ENCODE measurements around the gene TOR1AIP1. TPM values are rescaled to one million over a fixed set of nuclear protein-coding genes. Genes with fewer than 3 reads are reported as not detected.
A peak's percentile ranks its signal among the peaks of the same experiment; 100 is the strongest.

TOR1AIP1 gene
- total RNA-seq, 1 donor from 2014 or later: 67.2 TPM

- peak in 1 of 2 donors; percentile 56 for ATAC-seq
- Histone ChIP-seq H3K27ac (peak overlapping the region; percentile 99), H3K4me3 (peak overlapping the region; percentile 83), H3K9me3 (no peaks in the 10 kb centered on the region), H3K4me1 (peaks cover 56% of the 10 kb centered on the region), H3K36me3 (peaks cover 27% of the 10 kb centered on the region), H3K27me3 (ENCODE audit: low read depth) (no peaks in the 10 kb centered on the region)
- intact Hi-C loops (cut with DNase I): no loop called here
- no peak for TF ChIP-seq CTCF (IDR thresholded peaks at IDR 0.05)
- no peak for DNase-seq
Measured at GRCh38 chr1:179883040-179883744, 1.1 kb downstream of the TOR1AIP1 start.

- DNase-seq: no peak
Measured at GRCh38 chr1:179883745-179884138, 1.7 kb downstream of the TOR1AIP1 start.

GRCh38 chr1:179888071-179888470 lies 6.0 kb downstream of the TOR1AIP1 start:
- intact Hi-C loops (cut with DNase I): no loop called here
- no peak for TF ChIP-seq CTCF (IDR thresholded peaks at IDR 0.05)
- Histone ChIP-seq H3K4me3 (no peak overlapping the region), H3K9me3 (no peaks in the 10 kb centered on the region), H3K36me3 (peaks cover 73% of the 10 kb centered on the region), H3K27me3 (ENCODE audit: low read depth) (no peaks in the 10 kb centered on the region), H3K27ac (no peak overlapping the region), H3K4me1 (peaks cover 56% of the 10 kb centered on the region)
- DNase-seq: no peak
- ATAC-seq: no peak

More at GRCh38 chr1:179883745-179884138, 1.7 kb downstream of the TOR1AIP1 start:
- intact Hi-C loops (cut with DNase I): no loop called here
- H3K9me3 ChIP-seq: no peaks in the 10 kb centered on the region
- no peaks in the 10 kb centered on the region for H3K27me3 ChIP-seq (ENCODE audit: low read depth)
- TF ChIP-seq CTCF (IDR thresholded peaks at IDR 0.05): no peak
- H3K27ac ChIP-seq: peak overlapping the region; percentile 99
- H3K4me1 ChIP-seq: peaks cover 60% of the 10 kb centered on the region
- peak overlapping the region; percentile 83 for H3K4me3 ChIP-seq
- H3K36me3 ChIP-seq: peaks cover 32% of the 10 kb centered on the region
- no peak for ATAC-seq

GRCh38 chr1:179889589-179889988 lies 7.5 kb downstream of the TOR1AIP1 start:
- ATAC-seq: no peak
- peaks cover 81% of the 10 kb centered on the region for H3K36me3 ChIP-seq
- H3K27ac ChIP-seq: no peak overlapping the region
- H3K4me1 ChIP-seq: peaks cover 43% of the 10 kb centered on the region
- no peaks in the 10 kb centered on the region for H3K27me3 ChIP-seq (ENCODE audit: low read depth)
- intact Hi-C loops (cut with DNase I): no loop called here
- no peaks in the 10 kb centered on the region for H3K9me3 ChIP-seq
- no peak overlapping the region for H3K4me3 ChIP-seq
- TF ChIP-seq CTCF (IDR thresholded peaks at IDR 0.05): no peak
- DNase-seq: no peak

GRCh38 chr1:179910934-179911333 lies 28.8 kb downstream of the TOR1AIP1 start:
- no peak for DNase-seq
- no peaks in the 10 kb centered on the region for H3K27me3 ChIP-seq (ENCODE audit: low read depth)
- no peak for TF ChIP-seq CTCF (IDR thresholded peaks at IDR 0.05)
- H3K4me1 ChIP-seq: no peaks in the 10 kb centered on the region
- peaks cover 92% of the 10 kb centered on the region for H3K36me3 ChIP-seq
- H3K9me3 ChIP-seq: no peaks in the 10 kb centered on the region
- intact Hi-C loops (cut with DNase I): no loop called here
- ATAC-seq: no peak
- no peak overlapping the region for H3K4me3 ChIP-seq
- H3K27ac ChIP-seq: no peak overlapping the region

Data from lower lobe of right lung (tissue), 2 donors.